GM12878 (cell line): Measurements from ENCODE around the gene HOPX. TPM values are rescaled to one million over a fixed set of nuclear protein-coding genes. Genes with fewer than 3 reads are reported as not detected.

Source experiments
- ATAC-seq: fragments of 200-7000 bp; cut with Tn5 transposase; 3 replicates; pipeline ENCODE4 v1.9.1; 2020; ENCODE audit warnings: mild to moderate bottlenecking, moderate library complexity
- BruUV-seq: library from RNA; stranded (reverse); fragments of 400-500 nt; replicated peaks from 2 replicates; lab custom pipeline; 2021; lab: Mats Ljungman, UMichigan
- CTCF ChIA-PET: fragments of 300-600 bp; sonication (Branson Sonifier 250); formaldehyde crosslinking; extraction: SDS; loops from one replicate; lab custom pipeline; 2021; ENCODE audit warnings: inconsistent platforms; lab: Yijun Ruan, JAX
- POLR2A ChIA-PET: fragments of 350-600 bp; formaldehyde crosslinking; extraction: SDS; loops from one replicate; lab custom pipeline; 2021; ENCODE audit warnings: inconsistent platforms; lab: Charles Lee
- RAD21 ChIA-PET: fragments of 300-600 bp; sonication (Branson Sonifier 250); formaldehyde crosslinking; loops from one replicate; lab custom pipeline; 2023; ENCODE audit warnings: antibody characterized with exemption; ENCODE audit not compliant: unreplicated experiment; lab: Charles Lee
- SMC1A ChIA-PET: fragments of 300-600 bp; sonication (Branson Sonifier 250); formaldehyde crosslinking; loops from one replicate; lab custom pipeline; 2023; ENCODE audit not compliant: unreplicated experiment, uncharacterized antibody; lab: Charles Lee
- DNase-seq: peaks from one replicate; pipeline ENCODE4 v3.0.0-alpha.2; 2011; ENCODE audit warnings: low read depth, low spot score
- FAIRE-seq: peaks from 3 replicates; lab custom pipeline; 2011; peaks lifted over from hg19 to GRCh38; lab: Jason Lieb, UNC
- H2AFZ ChIP-seq: 2 replicates; pipeline ENCODE4 v1.6.0; 2011; ENCODE audit warnings: low read depth, low read length, control low read depth; ENCODE audit not compliant: control insufficient read depth
- H3K27ac ChIP-seq: 2 replicates; pipeline ENCODE4 v1.5.1; 2011; ENCODE audit warnings: control low read depth; ENCODE audit not compliant: control insufficient read depth, insufficient read depth
- H3K27me3 ChIP-seq, 2 experiments: replicated peaks in 1 of 2; 2 replicates each; pipeline versions ENCODE4 v1.6.0 to v1.6.1; 2011; ENCODE audit warnings: low read length in 1 of 2; ENCODE audit not compliant: control insufficient read depth in 2 of 2, insufficient read depth in 2 of 2
- H3K36me3 ChIP-seq, 2 experiments: 2 replicates each; pipeline ENCODE4 v1.5.1; 2011; ENCODE audit warnings: low read length in 1 of 2; ENCODE audit not compliant: control insufficient read depth in 2 of 2, insufficient read depth in 2 of 2
- H3K4me1 ChIP-seq: 2 replicates; pipeline ENCODE4 v1.6.1; 2011; ENCODE audit warnings: mild to moderate bottlenecking, low read length, moderate library complexity, mixed read lengths; ENCODE audit not compliant: control insufficient read depth, insufficient read depth
- H3K4me2 ChIP-seq: 2 replicates; pipeline ENCODE4 v1.6.0; 2011; ENCODE audit warnings: control low read depth; ENCODE audit not compliant: control insufficient read depth, insufficient read depth
- H3K4me3 ChIP-seq: fragments of 200-600 bp; sonication (generic); 2 replicates; pipeline ENCODE4 v1.5.1; 2016
- H3K79me2 ChIP-seq: 2 replicates; pipeline ENCODE4 v1.6.0; 2011; ENCODE audit warnings: low read length; ENCODE audit not compliant: control insufficient read depth, insufficient read depth
- H3K9ac ChIP-seq: 2 replicates; pipeline ENCODE4 v1.8.0; 2011; ENCODE audit warnings: low read length, control low read depth, mixed read lengths; ENCODE audit not compliant: control insufficient read depth, insufficient read depth
- H3K9me3 ChIP-seq: replicated peaks from 3 replicates; pipeline ENCODE4 v1.5.1; 2011; ENCODE audit warnings: mild to moderate bottlenecking, low read length; ENCODE audit not compliant: control insufficient read depth, insufficient read depth
- H4K20me1 ChIP-seq: 2 replicates; pipeline ENCODE4 v1.6.0; 2011; ENCODE audit not compliant: control insufficient read depth, insufficient read depth
- CBFB ChIP-seq: IDR thresholded peaks from 2 replicates; pipeline ENCODE4 v1.6.1; 2016; ENCODE audit warnings: antibody characterized with exemption, low read depth
- CUX1 ChIP-seq: IDR thresholded peaks from 2 replicates; pipeline ENCODE4 v1.6.1; 2012; ENCODE audit warnings: improper control_type of control experiment, low read depth, low read length; ENCODE audit not compliant: insufficient replicate concordance
- E4F1 ChIP-seq: fragments of 450-650 bp; IDR thresholded peaks from 2 replicates; pipeline ENCODE4 v1.6.1; 2018; ENCODE audit warnings: borderline replicate concordance, mild to moderate bottlenecking; ENCODE audit not compliant: partially characterized antibody
- FOXM1 ChIP-seq: IDR thresholded peaks from 2 replicates; pipeline ENCODE4 v1.6.1; 2012; ENCODE audit warnings: low read depth, mild to moderate bottlenecking, inconsistent platforms, low read length, moderate library complexity
- HDGF ChIP-seq: fragments of 450-650 bp; IDR thresholded peaks from 2 replicates; pipeline ENCODE4 v1.6.1; 2016; ENCODE audit warnings: antibody characterized with exemption
- MEF2A ChIP-seq: IDR thresholded peaks from 2 replicates; pipeline ENCODE4 v1.6.1; 2011; ENCODE audit warnings: low read depth, mild to moderate bottlenecking, low read length, moderate library complexity; ENCODE audit not compliant: insufficient read depth
- MYB ChIP-seq: fragments of 150-350 bp; IDR thresholded peaks from 2 replicates; pipeline ENCODE4 v1.6.1; 2014; ENCODE audit warnings: mild to moderate bottlenecking, low read depth, low read length, borderline replicate concordance
- SUZ12 ChIP-seq: fragments of 200-600 bp; sonication (generic); IDR thresholded peaks from one replicate; pipeline ENCODE4 v1.6.1; 2018; ENCODE audit warnings: antibody characterized with exemption, mild to moderate bottlenecking; ENCODE audit not compliant: unreplicated experiment
- WRNIP1 ChIP-seq: IDR thresholded peaks from 2 replicates; pipeline ENCODE4 v1.6.1; 2011; ENCODE audit warnings: low read depth, low read length, improper control_type of control experiment, borderline replicate concordance
- whole genome bisulfite sequencing: methylation state at CpG from one replicate; pipeline ENCODE4 v1.1.6; 2016; ENCODE audit warnings: low lambda C conversion rate; ENCODE audit not compliant: insufficient replicate concordance, insufficient coverage; ENCODE audit errors: missing lambda C conversion rate; 5-methylcytosine and 5-hydroxymethylcytosine counted together
- in situ Hi-C: fragments of 300-500 bp; cut with MboI; formaldehyde crosslinking; loops from 9 replicates; pipeline ENCODE4 v1.14.3; 2018; ENCODE audit warnings: mixed read lengths
- intact Hi-C: fragments of 100-400 bp; cut with micrococcal nuclease; formaldehyde crosslinking; loops from one replicate; pipeline ENCODE4 v1.14.2; 2022; ENCODE audit not compliant: unreplicated experiment
- polyA plus RNA-seq, 11 experiments: library from polyadenylated mRNA; depleted of rRNA in 4 of 11; unstranded in 6 of 11; stranded (reverse) in 5 of 11; fragments of >200 nt; fragmentation: Nextera tagmentation in 4 of 11; fragmentation: Illumina TruSeq in 1 of 11; extraction: Ambion mirVana in 4 of 11; extraction: Trizol in 1 of 11; gene quantifications; 1 replicate in 1 of 11; 2 replicates in 10 of 11; pipeline versions ENCODE4 v1.2.1 to v1.2.3, GENCODE V29; 2011 to 2016; ENCODE audit warnings: inconsistent platforms in 2 of 11, missing spikeins in 2 of 11, low read depth in 1 of 11
- total RNA-seq, 4 experiments: library from RNA; depleted of rRNA in 3 of 4; stranded (reverse); fragments of >200 nt in 3 of 4; fragmentation: Illumina TruSeq in 1 of 4; extraction: Trizol in 1 of 4; gene quantifications; 2 replicates each; pipeline versions ENCODE4 v1.2.1 to v1.2.3, GENCODE V29; 2013 to 2021

HOPX gene
- total and polyA plus RNA-seq, 10 of the 15 experiments (the other 5 are each of a cell fraction or from before 2014, with no cell fraction given) = 0.11 to 0.40 (median 0.23) TPM; not detected in 4

GRCh38 chr4:56626420-56626819, 54.7 kb downstream of the HOPX start (continued):
- TF ChIP-seq CUX1 = no peak

- Histone ChIP-seq H3K27me3 (no peaks in the 10 kb centered on the region), H3K4me2 (no peak overlapping the region), H3K27ac (no peak overlapping the region), H3K36me3 (no peaks in the 10 kb centered on the region), H3K79me2 (no peaks in the 10 kb centered on the region), H3K9me3 (peaks cover 1% of the 10 kb centered on the region; the same call in 1 of the 3 replicates), H4K20me1 (no peaks in the 10 kb centered on the region), H2AFZ (no peak overlapping the region), H3K4me3 (no peak overlapping the region), H3K9ac (no peak overlapping the region), H3K4me1 (no peaks in the 10 kb centered on the region)
- DNase-seq (no peak), FAIRE-seq (no peak), ATAC-seq (no peak)
- ChIA-PET CTCF (no interaction called here), SMC1A (no interaction called here), POLR2A (no interaction called here), RAD21 (no interaction called here)
- no TSS peak for BruUV-seq
- intact Hi-C loops = no loop called here
- in situ Hi-C loops = no loop called here
- 86% methylated on average over 1 of the region's 1 CpG for WGBS
- TF ChIP-seq FOXM1 (no peak), HDGF (no peak), SUZ12 (no peak), WRNIP1 (no peak), MEF2A (no peak), CBFB (no peak), E4F1 (no peak), MYB (no peak)
These were observed 58.9 kb downstream of the HOPX start for GRCh38 chr4:56622176-56622575.
